GM23338 (cell line): ENCODE results near the gene SLC5A11. TPM values are rescaled to one million over a fixed set of nuclear protein-coding genes. Genes with fewer than 3 reads are reported as not detected.

ENCODE experiments used
- ATAC-seq: fragments of 200-7000 bp; cut with Tn5 transposase; 3 replicates; pipeline ENCODE4 v1.9.1; 2020
- DNase-seq: peaks from one replicate; pipeline ENCODE4 v3.0.0-alpha.2; 2015; ENCODE audit warnings: low spot score
- H2AFZ ChIP-seq: fragments of 200-600 bp; sonication (generic); 2 replicates; pipeline ENCODE4 v1.8.0; 2016; ENCODE audit warnings: antibody characterized with exemption, mild to moderate bottlenecking, moderate library complexity
- H3F3A ChIP-seq: fragments of 200-600 bp; sonication (generic); replicated peaks from 2 replicates; pipeline ENCODE4 v1.8.0; 2017; ENCODE audit warnings: antibody characterized with exemption, mixed run types, low read depth
- H3K27ac ChIP-seq: fragments of 200-600 bp; sonication (generic); 2 replicates; pipeline ENCODE4 v1.6.1; 2016; ENCODE audit warnings: low read depth
- H3K27me3 ChIP-seq: fragments of 200-600 bp; sonication (generic); 2 replicates; pipeline ENCODE4 v1.8.0; 2016; ENCODE audit warnings: mild to moderate bottlenecking, mixed run types, moderate library complexity; ENCODE audit not compliant: insufficient read depth
- H3K36me3 ChIP-seq: fragments of 200-600 bp; sonication (generic); 2 replicates; pipeline ENCODE4 v1.8.0; 2016; ENCODE audit warnings: mild to moderate bottlenecking; ENCODE audit not compliant: insufficient read depth
- H3K4me1 ChIP-seq: fragments of 200-600 bp; sonication (generic); 2 replicates; pipeline ENCODE4 v1.8.0; 2016; ENCODE audit warnings: mild to moderate bottlenecking, moderate library complexity; ENCODE audit not compliant: insufficient read depth
- H3K4me2 ChIP-seq: fragments of 200-600 bp; sonication (generic); 2 replicates; pipeline ENCODE4 v1.7.1; 2017; ENCODE audit warnings: mixed run types
- H3K4me3 ChIP-seq: fragments of 200-600 bp; sonication (generic); 2 replicates; pipeline ENCODE4 v1.6.1; 2016; ENCODE audit warnings: mixed run types
- H3K79me2 ChIP-seq: fragments of 200-600 bp; sonication (generic); replicated peaks from 2 replicates; pipeline ENCODE4 v1.8.0; 2017; ENCODE audit warnings: mild to moderate bottlenecking; ENCODE audit not compliant: insufficient read depth
- H3K9me2 ChIP-seq: fragments of 200-600 bp; sonication (generic); 2 replicates; pipeline ENCODE4 v1.8.0; 2017; ENCODE audit not compliant: insufficient read depth
- H4K20me1 ChIP-seq: fragments of 200-600 bp; sonication (generic); replicated peaks from 2 replicates; pipeline ENCODE4 v1.8.0; 2017; ENCODE audit warnings: mild to moderate bottlenecking; ENCODE audit not compliant: insufficient read depth
- H3K27ac Mint-ChIP-seq: 2 replicates; pipeline ENCODE4 v1.8.0; 2020; ENCODE audit warnings: inconsistent platforms, mild to moderate bottlenecking, moderate library complexity, mixed read lengths
- H3K27me3 Mint-ChIP-seq: 3 replicates; pipeline ENCODE4 v1.8.0; 2022; ENCODE audit warnings: low read depth, mild to moderate bottlenecking, moderate library complexity, mixed read lengths, inconsistent platforms; ENCODE audit not compliant: insufficient read depth, poor library complexity
- H3K36me3 Mint-ChIP-seq: 3 replicates; pipeline ENCODE4 v1.8.0; 2021; ENCODE audit warnings: low read depth, mild to moderate bottlenecking, inconsistent platforms, moderate library complexity, mixed read lengths
- H3K4me1 Mint-ChIP-seq: 3 replicates; pipeline ENCODE4 v1.8.0; 2020; ENCODE audit warnings: mild to moderate bottlenecking, inconsistent platforms, mixed read lengths
- H3K4me3 Mint-ChIP-seq: 3 replicates; pipeline ENCODE4 v1.8.0; 2021; ENCODE audit warnings: moderate library complexity, mild to moderate bottlenecking, inconsistent platforms, mixed read lengths
- H3K9me3 Mint-ChIP-seq: 3 replicates; pipeline ENCODE4 v1.8.0; 2020; ENCODE audit warnings: moderate library complexity, mild to moderate bottlenecking, inconsistent platforms, mixed read lengths
- CREB1 ChIP-seq: fragments of 250-450 bp; sonication (Bioruptor Pico); IDR thresholded peaks from 2 replicates; pipeline ENCODE4 v1.5.0; 2020; ENCODE audit warnings: low read depth, mild to moderate bottlenecking, moderate library complexity
- JUNB ChIP-seq: IDR thresholded peaks from one replicate; pipeline ENCODE4 v1.6.1; 2016; ENCODE audit warnings: antibody characterized with exemption; ENCODE audit not compliant: unreplicated experiment
- POLR2AphosphoS5 ChIP-seq: IDR thresholded peaks from 2 replicates; pipeline ENCODE4 v1.6.1; 2016; ENCODE audit warnings: antibody characterized with exemption, low read depth
- REST ChIP-seq: IDR thresholded peaks from one replicate; pipeline ENCODE4 v1.6.1; 2018; ENCODE audit warnings: antibody characterized with exemption; ENCODE audit not compliant: unreplicated experiment
- STAT1 ChIP-seq: IDR thresholded peaks from one replicate; pipeline ENCODE4 v1.6.1; 2016; ENCODE audit warnings: antibody characterized with exemption; ENCODE audit not compliant: unreplicated experiment
- ZNF114 ChIP-seq: fragments of 250-450 bp; sonication (Bioruptor Pico); IDR thresholded peaks from 2 replicates; pipeline ENCODE4 v1.5.0; 2020; ENCODE audit warnings: mild to moderate bottlenecking, moderate library complexity
- ZNF331 ChIP-seq: fragments of 250-450 bp; sonication (Bioruptor Pico); IDR thresholded peaks from 2 replicates; pipeline ENCODE4 v1.5.0; 2020; ENCODE audit warnings: low read depth, mild to moderate bottlenecking, moderate library complexity
- polyA plus RNA-seq: library from polyadenylated mRNA; unstranded; fragments of >200 nt; fragmentation: Nextera tagmentation; extraction: Ambion mirVana; gene quantifications from 2 replicates; pipeline ENCODE4 v1.2.1, GENCODE V29; 2016
- total RNA-seq: library from RNA; depleted of rRNA; stranded (reverse); fragments of >200 nt; shearing (Covaris generic); gene quantifications from 2 replicates; pipeline ENCODE4 v1.2.3, GENCODE V29; 2014; rRNA removed

Gene SLC5A11
- total and polyA plus RNA-seq, 2 experiments from 2014 or later = 0.07 TPM; not detected in 1

GRCh38 chr16:24957887-24958286 lies 112.1 kb downstream of the SLC5A11 start:
- H3K36me3 Mint-ChIP-seq = peaks cover 64% of the 10 kb centered on the region
- peak; percentile 17 for DNase-seq

More at GRCh38 chr16:24957887-24958286, 112.1 kb downstream of the SLC5A11 start:
- peaks cover 33% of the 10 kb centered on the region for H3K36me3 ChIP-seq
- no peak overlapping the region for H3K4me3 ChIP-seq
- Mint-ChIP-seq H3K9me3 (peaks cover 6% of the 10 kb centered on the region; the same call in 2 of the 3 replicates), H3K4me3 (no peak overlapping the region), H3K27me3 (no peaks in the 10 kb centered on the region), H3K27ac (no peak overlapping the region), H3K4me1 (no peaks in the 10 kb centered on the region)
- H3K27ac ChIP-seq = no peak overlapping the region; the same call in 1 of the 2 replicates
- TF ChIP-seq REST (no peak), CREB1 (CRISPR knock-in tag) (no peak), POLR2AphosphoS5 (no peak), JUNB (no peak), ZNF331 (CRISPR knock-in tag) (no peak), ZNF114 (CRISPR knock-in tag) (no peak), STAT1 (no peak)
- H3F3A ChIP-seq = no peaks in the 10 kb centered on the region
- no peaks in the 10 kb centered on the region for H3K27me3 ChIP-seq
- H3K9me2 ChIP-seq = no peaks in the 10 kb centered on the region
- no peak overlapping the region for H3K4me2 ChIP-seq
- no peaks in the 10 kb centered on the region for H3K4me1 ChIP-seq
- ATAC-seq = no peak
- H3K79me2 ChIP-seq = no peaks in the 10 kb centered on the region
- no peaks in the 10 kb centered on the region; the same call in 1 of the 2 replicates for H4K20me1 ChIP-seq
- no peak overlapping the region for H2AFZ ChIP-seq

Other genes with a start within 250 kb of the SLC5A11 start
- gene TNRC6A, start 116.3 kb upstream of the SLC5A11 start, total RNA-seq = 62.1 and 93.1 TPM in 2 replicates
- gene TNRC6A, start 116.3 kb upstream of the SLC5A11 start, polyA plus RNA-seq = 124 and 126 TPM in 2 replicates
- 59.0 and 85.5 TPM in 2 replicates for gene ARHGAP17, start 169.4 kb downstream of the SLC5A11 start, total RNA-seq
- gene ARHGAP17, start 169.4 kb downstream of the SLC5A11 start, polyA plus RNA-seq = 40.0 and 40.6 TPM in 2 replicates